ENCODE measurements around the gene RTRAF.

Gene RTRAF

GRCh38 chr14:52049721-52050588 is 60.6 kb downstream of the RTRAF start:
- no peak for DNase-seq (ENCODE audit: low spot score)
- in situ Hi-C loops (cut with MboI; ENCODE audit: low pct_unique_long_range_greater_than_20kb, low sequenced_read_pairs, unreplicated experiment), result no loop called here
- TF ChIP-seq CTCF (IDR thresholded peaks at IDR 0.05; ENCODE audit: extremely low read depth, insufficient read depth, missing control alignments), result no peak

- in situ Hi-C loops (cut with MboI; ENCODE audit: low pct_unique_long_range_greater_than_20kb, low sequenced_read_pairs, unreplicated experiment), result no loop called here
- no peak for DNase-seq (ENCODE audit: low spot score)
- TF ChIP-seq CTCF (IDR thresholded peaks at IDR 0.05; ENCODE audit: extremely low read depth, insufficient read depth, missing control alignments), result no peak
Measured at GRCh38 chr14:52051251-52051650, 61.9 kb downstream of the RTRAF start.

GRCh38 chr14:52051871-52052270 is 62.5 kb downstream of the RTRAF start:
- no peak for TF ChIP-seq CTCF (IDR thresholded peaks at IDR 0.05; ENCODE audit: extremely low read depth, insufficient read depth, missing control alignments)
- in situ Hi-C loops (cut with MboI; ENCODE audit: low pct_unique_long_range_greater_than_20kb, low sequenced_read_pairs, unreplicated experiment), result no loop called here

GRCh38 chr14:52052288-52052943 is 63.1 kb downstream of the RTRAF start:
- in situ Hi-C loops (cut with MboI; ENCODE audit: low pct_unique_long_range_greater_than_20kb, low sequenced_read_pairs, unreplicated experiment), result no loop called here
- no peak for TF ChIP-seq CTCF (IDR thresholded peaks at IDR 0.05; ENCODE audit: extremely low read depth, insufficient read depth, missing control alignments)
- no peak for DNase-seq (ENCODE audit: low spot score)

More at GRCh38 chr14:52051871-52052270, 62.5 kb downstream of the RTRAF start:
- DNase-seq (ENCODE audit: low spot score), result no peak

GRCh38 chr14:52053044-52053443 is 63.7 kb downstream of the RTRAF start:
- no peak for TF ChIP-seq CTCF (IDR thresholded peaks at IDR 0.05; ENCODE audit: extremely low read depth, insufficient read depth, missing control alignments)
- DNase-seq (ENCODE audit: low spot score), result no peak
- in situ Hi-C loops (cut with MboI; ENCODE audit: low pct_unique_long_range_greater_than_20kb, low sequenced_read_pairs, unreplicated experiment), result no loop called here

GRCh38 chr14:52054678-52055077 is 65.3 kb downstream of the RTRAF start:
- in situ Hi-C loops (cut with MboI; ENCODE audit: low pct_unique_long_range_greater_than_20kb, low sequenced_read_pairs, unreplicated experiment), result no loop called here
- DNase-seq (ENCODE audit: low spot score), result no peak
- no peak for TF ChIP-seq CTCF (IDR thresholded peaks at IDR 0.05; ENCODE audit: extremely low read depth, insufficient read depth, missing control alignments)
